Lung (tissue), 12 donors: ENCODE data around the gene STARD5. TPM values are rescaled to one million over a fixed set of nuclear protein-coding genes. Genes with fewer than 3 reads are reported as not detected.
A peak's percentile ranks its signal among the peaks of the same experiment; 100 is the strongest.

Source experiments
- ATAC-seq: fragments of 200-7000 bp; cut with Tn5 transposase; one replicate; pipeline ENCODE4 v1.9.1; 2020; ENCODE audit warnings: moderate number of reproducible peaks; ENCODE audit not compliant: insufficient read depth, low FRiP score
- DNase-seq, 3 donors: peaks; one replicate each; pipeline ENCODE4 v3.0.0-alpha.2; 2013 to 2017
- H3K27ac ChIP-seq, 2 donors: one replicate each; pipeline ENCODE4 v1.5.1; 2013; ENCODE audit warnings: mild to moderate bottlenecking in 2 of 2, moderate library complexity in 2 of 2, control low read depth in 1 of 2, inconsistent platforms in 1 of 2, low read depth in 1 of 2, low read length in 1 of 2
- H3K27me3 ChIP-seq, 3 donors: one replicate each; pipeline ENCODE4 v1.5.1; 2013; ENCODE audit warnings: low read length in 2 of 3; ENCODE audit not compliant: control insufficient read depth in 3 of 3, insufficient read depth in 3 of 3
- H3K36me3 ChIP-seq, 4 donors: one replicate each; pipeline ENCODE4 v1.5.1; 2013; ENCODE audit warnings: low read length in 4 of 4, mild to moderate bottlenecking in 1 of 4, moderate library complexity in 1 of 4; ENCODE audit not compliant: control insufficient read depth in 4 of 4, insufficient read depth in 4 of 4
- H3K4me1 ChIP-seq, 5 donors: one replicate each; pipeline ENCODE4 v1.5.1; 2013; ENCODE audit warnings: low read length in 5 of 5, mild to moderate bottlenecking in 2 of 5, moderate library complexity in 1 of 5; ENCODE audit not compliant: control insufficient read depth in 5 of 5, insufficient read depth in 5 of 5
- H3K4me3 ChIP-seq: one replicate; pipeline ENCODE4 v1.5.1; 2013; ENCODE audit warnings: mild to moderate bottlenecking, control low read depth, moderate library complexity
- H3K9ac ChIP-seq, 2 donors: one replicate each; pipeline ENCODE4 v1.5.1; 2013; ENCODE audit warnings: low read length in 2 of 2, control low read depth in 1 of 2; ENCODE audit not compliant: insufficient read depth in 1 of 2
- H3K9me3 ChIP-seq, 4 donors: one replicate each; pipeline ENCODE4 v1.5.1; 2013; ENCODE audit warnings: low read length in 3 of 4, mild to moderate bottlenecking in 1 of 4, moderate library complexity in 1 of 4; ENCODE audit not compliant: control insufficient read depth in 4 of 4, insufficient read depth in 3 of 4
- CTCF ChIP-seq: IDR thresholded peaks from 2 replicates; pipeline ENCODE4 v1.5.1; 2012; ENCODE audit warnings: mild to moderate bottlenecking; ENCODE audit errors: control extremely low read depth, extremely low read depth
- WGBS, 2 donors: extraction: QIAGEN DNeasy Blood & Tissue Kit; methylation state at CpG; one replicate each; pipeline ENCODE4 v1.1.7; 2013; 5-methylcytosine and 5-hydroxymethylcytosine counted together
- polyA plus RNA-seq, 2 donors: library from polyadenylated mRNA; stranded (reverse); fragments of 200-250 nt; gene quantifications; one replicate each; pipeline ENCODE4 v1.2.1, GENCODE V29; 2013
- total RNA-seq, 2 donors: library from RNA; depleted of rRNA in 1 of 2; stranded (reverse); fragments of >200 nt in 1 of 2; gene quantifications; one replicate each; pipeline ENCODE4 v1.2.1, GENCODE V29; 2014 to 2021
- donor health status: control.
- donor health status: control.
- donor health status: Bipolar disorder and iron deficiency.
- donor health status: healthy.
- donor health status: DM: yes; HTN: yes; CAD: no.

Gene STARD5
- total and polyA plus RNA-seq, 4 donors: 2.9 to 7.0 (median 5.0) TPM

GRCh38 chr15:81274255-81274654, 49.7 kb downstream of the STARD5 start:
- no peak overlapping the region for H3K9ac ChIP-seq

DNA sequence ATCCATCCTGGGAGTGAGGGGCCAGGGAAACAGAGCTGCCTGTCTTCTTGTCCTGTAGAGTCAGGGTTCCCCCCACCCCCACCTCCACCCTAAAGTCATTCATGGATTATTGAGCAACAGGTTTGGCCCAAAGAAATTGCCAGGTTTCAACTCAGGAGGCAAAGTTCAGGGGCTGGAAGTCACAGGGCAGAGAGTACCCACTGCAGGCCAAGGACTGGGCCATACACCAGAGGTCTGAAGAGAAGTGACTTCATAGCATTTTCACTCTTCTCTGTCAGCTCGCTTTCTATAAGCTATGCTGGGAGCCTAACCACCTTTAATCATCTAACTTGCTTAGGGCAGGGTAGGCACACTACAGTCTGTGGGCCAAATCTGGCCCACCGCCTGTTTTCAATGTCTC, 50.1 kb downstream of the STARD5 start:
- no peak for TF ChIP-seq CTCF
- no peaks in the 10 kb centered on the region for H3K4me1 ChIP-seq
- 93% methylated on average over 2 of the region's 2 CpGs for WGBS, 2 donors
- no peaks in the 10 kb centered on the region for H3K9me3 ChIP-seq
- no peak for ATAC-seq
- no peak overlapping the region for H3K4me3 ChIP-seq
- H3K27me3 ChIP-seq: no peaks in the 10 kb centered on the region
- no peak overlapping the region for H3K27ac ChIP-seq
- H3K36me3 ChIP-seq: peaks cover 0 to 5% (median 2%) of the 10 kb centered on the region in 4 donors
- H3K9ac ChIP-seq: no peak overlapping the region
- peak in 1 of 3 donors; percentile 1 for DNase-seq

More at GRCh38 chr15:81274255-81274654, 49.7 kb downstream of the STARD5 start:
- H3K27ac ChIP-seq: no peak overlapping the region
- no peaks in the 10 kb centered on the region for H3K27me3 ChIP-seq
- ATAC-seq (no peak), DNase-seq (no peak)
- no peaks in the 10 kb centered on the region for H3K4me1 ChIP-seq
- no peak for TF ChIP-seq CTCF
- H3K4me3 ChIP-seq: no peak overlapping the region
- H3K9me3 ChIP-seq: no peaks in the 10 kb centered on the region
- peaks cover 0 to 4% (median 2%) of the 10 kb centered on the region in 4 donors for H3K36me3 ChIP-seq
- 87 to 92% methylated on average over 4 of the region's 4 CpGs for WGBS, 2 donors

DNA sequence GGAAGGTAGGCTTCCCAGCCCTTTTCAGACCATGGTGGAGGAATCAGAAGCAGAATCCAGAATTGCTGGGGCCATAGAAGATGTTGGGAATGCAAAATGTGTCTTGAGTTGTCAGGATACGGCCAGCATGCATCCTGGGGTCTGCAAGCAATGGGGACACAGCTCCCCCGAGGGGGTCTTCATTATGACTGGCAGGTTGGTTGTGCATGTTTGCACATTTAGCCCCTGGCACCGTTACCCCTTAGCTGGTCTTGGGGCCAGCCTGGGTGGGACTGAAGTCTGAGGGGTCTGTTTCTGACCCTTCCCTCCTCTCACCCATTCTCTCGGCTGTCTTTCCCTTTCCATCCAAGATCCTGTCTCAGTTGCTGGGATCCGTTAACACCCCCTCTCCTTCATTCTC, 50.7 kb downstream of the STARD5 start:
- Histone ChIP-seq H3K4me3 (no peak overlapping the region), H3K27ac (peak overlapping the region in 1 of 2 donors; percentile 14), H3K9ac (no peak overlapping the region), H3K9me3 (no peaks in the 10 kb centered on the region), H3K4me1 (no peaks in the 10 kb centered on the region), H3K27me3 (no peaks in the 10 kb centered on the region), H3K36me3 (peaks cover 0 to 5% (median 2%) of the 10 kb centered on the region in 4 donors)
- ATAC-seq (no peak), DNase-seq (peak in 1 of 3 donors; percentile 3)
- 87 to 95% methylated on average over 5 of the region's 5 CpGs for WGBS, 2 donors
- TF ChIP-seq CTCF: no peak
